Calu3 (cell line): ENCODE data around the gene MTF1. TPM values are rescaled to one million over a fixed set of nuclear protein-coding genes. Genes with fewer than 3 reads are reported as not detected.

Source experiments
- BruUV-seq: library from RNA; stranded (reverse); fragments of 400-500 nt; replicated peaks from 2 replicates; lab custom pipeline; 2021; lab: Mats Ljungman, UMichigan
- CTCF ChIA-PET: fragments of 300-600 bp; sonication (Branson Sonifier 250); formaldehyde crosslinking; loops from one replicate; lab custom pipeline; 2022; ENCODE audit warnings: antibody characterized with exemption; lab: Charles Lee
- DNase-seq: peaks from one replicate; pipeline ENCODE4 v3.0.0; 2022
- H3K27ac Mint-ChIP-seq: one replicate; pipeline ENCODE4 v1.8.0; 2022; ENCODE audit warnings: mixed read lengths; ENCODE audit not compliant: unreplicated experiment
- H3K27me3 Mint-ChIP-seq: one replicate; pipeline ENCODE4 v1.8.0; 2022; ENCODE audit warnings: mixed read lengths; ENCODE audit not compliant: unreplicated experiment
- H3K36me3 Mint-ChIP-seq: one replicate; pipeline ENCODE4 v1.8.0; 2022; ENCODE audit warnings: mild to moderate bottlenecking, moderate library complexity, mixed read lengths; ENCODE audit not compliant: insufficient read depth, unreplicated experiment
- H3K4me1 Mint-ChIP-seq: one replicate; pipeline ENCODE4 v1.8.0; 2022; ENCODE audit warnings: mild to moderate bottlenecking, low read depth, mixed read lengths; ENCODE audit not compliant: unreplicated experiment
- H3K4me3 Mint-ChIP-seq: one replicate; pipeline ENCODE4 v1.8.0; 2022; ENCODE audit warnings: mild to moderate bottlenecking, low read depth, moderate library complexity, mixed read lengths; ENCODE audit not compliant: unreplicated experiment
- H3K9me3 Mint-ChIP-seq: one replicate; pipeline ENCODE4 v1.8.0; 2022; ENCODE audit warnings: low read depth, mixed read lengths; ENCODE audit not compliant: unreplicated experiment
- intact Hi-C: fragments of 100-400 bp; cut with micrococcal nuclease; formaldehyde crosslinking; loops from one replicate; pipeline ENCODE4 v1.10.0; 2022; ENCODE audit not compliant: unreplicated experiment
- total RNA-seq: library from RNA; stranded (reverse); gene quantifications from 2 replicates; pipeline ENCODE4 v1.2.3, GENCODE V29; 2022
- TF ChIP-seq, protein P1 (sequence below): fragments of 200-600 bp; IDR thresholded peaks from one replicate; pipeline ENCODE4 v1.8.0; 2022; ENCODE audit warnings: antibody characterized with exemption; ENCODE audit not compliant: unreplicated experiment

The MTF1 gene
- total RNA-seq, 1 experiment from 2014 or later = 27.1 TPM

- H3K27me3 Mint-ChIP-seq = no peaks in the 10 kb centered on the region
These were observed 18.7 kb downstream of the MTF1 start for GRCh38 chr1:37840711-37841110.

GRCh38 chr1:37839676-37840075, 19.7 kb downstream of the MTF1 start:
- TF ChIP-seq, protein P1, sequence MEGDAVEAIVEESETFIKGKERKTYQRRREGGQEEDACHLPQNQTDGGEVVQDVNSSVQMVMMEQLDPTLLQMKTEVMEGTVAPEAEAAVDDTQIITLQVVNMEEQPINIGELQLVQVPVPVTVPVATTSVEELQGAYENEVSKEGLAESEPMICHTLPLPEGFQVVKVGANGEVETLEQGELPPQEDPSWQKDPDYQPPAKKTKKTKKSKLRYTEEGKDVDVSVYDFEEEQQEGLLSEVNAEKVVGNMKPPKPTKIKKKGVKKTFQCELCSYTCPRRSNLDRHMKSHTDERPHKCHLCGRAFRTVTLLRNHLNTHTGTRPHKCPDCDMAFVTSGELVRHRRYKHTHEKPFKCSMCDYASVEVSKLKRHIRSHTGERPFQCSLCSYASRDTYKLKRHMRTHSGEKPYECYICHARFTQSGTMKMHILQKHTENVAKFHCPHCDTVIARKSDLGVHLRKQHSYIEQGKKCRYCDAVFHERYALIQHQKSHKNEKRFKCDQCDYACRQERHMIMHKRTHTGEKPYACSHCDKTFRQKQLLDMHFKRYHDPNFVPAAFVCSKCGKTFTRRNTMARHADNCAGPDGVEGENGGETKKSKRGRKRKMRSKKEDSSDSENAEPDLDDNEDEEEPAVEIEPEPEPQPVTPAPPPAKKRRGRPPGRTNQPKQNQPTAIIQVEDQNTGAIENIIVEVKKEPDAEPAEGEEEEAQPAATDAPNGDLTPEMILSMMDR = no peak
- Mint-ChIP-seq H3K36me3 (peaks cover 24% of the 10 kb centered on the region), H3K4me3 (no peak overlapping the region), H3K4me1 (peaks cover 10% of the 10 kb centered on the region), H3K9me3 (no peaks in the 10 kb centered on the region), H3K27ac (no peak overlapping the region), H3K27me3 (no peaks in the 10 kb centered on the region)
- intact Hi-C loops = no loop called here
- BruUV-seq = no TSS peak
- no peak for DNase-seq
- CTCF ChIA-PET = interaction anchor here (1.2 kb wide), 1 partner anchor 11 kb away, joined by 3 read pairs; no protein-coding TSS in a partner anchor

More at GRCh38 chr1:37840711-37841110, 18.7 kb downstream of the MTF1 start:
- TF ChIP-seq, protein P1 = no peak
- Mint-ChIP-seq H3K4me1 (peaks cover 20% of the 10 kb centered on the region), H3K27ac (no peak overlapping the region), H3K4me3 (no peak overlapping the region), H3K9me3 (no peaks in the 10 kb centered on the region), H3K36me3 (peaks cover 24% of the 10 kb centered on the region)
- no TSS peak for BruUV-seq
- DNase-seq = no peak
- CTCF ChIA-PET = interaction anchor here (0.7 to 1.2 kb wide), 2 partner anchors 12 to 19 kb away, joined by 3 read pairs; partner anchors contain the start of gene MTF1
- intact Hi-C loops = no loop called here

GRCh38 chr1:37836788-37837187, 22.6 kb downstream of the MTF1 start:
- intact Hi-C loops = no loop called here
- no TSS peak for BruUV-seq
- Mint-ChIP-seq H3K27ac (no peak overlapping the region), H3K36me3 (peaks cover 26% of the 10 kb centered on the region), H3K4me1 (no peaks in the 10 kb centered on the region), H3K27me3 (no peaks in the 10 kb centered on the region), H3K9me3 (no peaks in the 10 kb centered on the region), H3K4me3 (no peak overlapping the region)
- CTCF ChIA-PET = no interaction called here
- no peak for DNase-seq
- TF ChIP-seq, protein P1 = no peak

DNA sequence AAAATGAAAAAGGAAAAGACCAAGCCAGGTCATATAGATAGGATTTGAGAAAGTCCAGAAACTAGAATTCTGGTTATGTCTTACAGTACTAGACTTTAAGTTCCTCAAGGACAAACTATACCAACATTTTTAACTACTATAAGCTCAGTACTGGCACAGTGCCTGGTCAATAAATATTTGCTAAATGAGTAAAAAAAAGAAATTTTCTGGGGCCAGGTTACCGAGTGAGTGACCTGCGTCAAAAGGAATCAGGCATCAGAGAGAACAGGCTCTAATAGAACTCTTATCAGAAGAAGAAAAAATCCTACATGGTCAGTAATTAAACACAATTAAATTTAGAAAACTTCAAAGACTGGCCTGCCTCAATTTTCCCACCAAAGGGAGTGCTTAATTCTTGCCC, 27.6 kb downstream of the MTF1 start:
- Mint-ChIP-seq H3K9me3 (no peaks in the 10 kb centered on the region), H3K4me3 (no peak overlapping the region), H3K4me1 (no peaks in the 10 kb centered on the region), H3K36me3 (peaks cover 14% of the 10 kb centered on the region), H3K27ac (no peak overlapping the region), H3K27me3 (no peaks in the 10 kb centered on the region)
- DNase-seq = no peak
- CTCF ChIA-PET = no interaction called here
- no TSS peak for BruUV-seq
- TF ChIP-seq, protein P1 = no peak
- intact Hi-C loops = no loop called here
